ENCODE measurements around the gene CYSLTR2. TPM values are rescaled to one million over a fixed set of nuclear protein-coding genes. Genes with fewer than 3 reads are reported as not detected.

CYSLTR2 gene
- total RNA-seq, 1 donor: under 0.01 TPM

- Histone ChIP-seq H3K27me3 (ENCODE audit: insufficient read depth, low read length) (peaks cover 3% of the 10 kb centered on the region), H3K79me2 (ENCODE audit: insufficient read depth, low read length) (no peaks in the 10 kb centered on the region), H3K4me3 (ENCODE audit: insufficient read depth, low read length) (no peak overlapping the region), H3K4me2 (ENCODE audit: insufficient read depth, low read length) (no peak overlapping the region), H4K20me1 (ENCODE audit: insufficient read depth, low read length) (no peaks in the 10 kb centered on the region), H3K9me3 (ENCODE audit: low read depth, low read length) (no peaks in the 10 kb centered on the region), H2AFZ (ENCODE audit: low read length) (no peak overlapping the region), H3K4me1 (ENCODE audit: insufficient read depth, low read length) (no peaks in the 10 kb centered on the region), H3K27ac (ENCODE audit: low read depth, low read length) (no peak overlapping the region), H3K36me3 (ENCODE audit: insufficient read depth, low read length) (no peaks in the 10 kb centered on the region)
- DNase-seq (ENCODE audit: insufficient read length, low spot score, missing footprints): no peak
- TF ChIP-seq, protein P1, sequence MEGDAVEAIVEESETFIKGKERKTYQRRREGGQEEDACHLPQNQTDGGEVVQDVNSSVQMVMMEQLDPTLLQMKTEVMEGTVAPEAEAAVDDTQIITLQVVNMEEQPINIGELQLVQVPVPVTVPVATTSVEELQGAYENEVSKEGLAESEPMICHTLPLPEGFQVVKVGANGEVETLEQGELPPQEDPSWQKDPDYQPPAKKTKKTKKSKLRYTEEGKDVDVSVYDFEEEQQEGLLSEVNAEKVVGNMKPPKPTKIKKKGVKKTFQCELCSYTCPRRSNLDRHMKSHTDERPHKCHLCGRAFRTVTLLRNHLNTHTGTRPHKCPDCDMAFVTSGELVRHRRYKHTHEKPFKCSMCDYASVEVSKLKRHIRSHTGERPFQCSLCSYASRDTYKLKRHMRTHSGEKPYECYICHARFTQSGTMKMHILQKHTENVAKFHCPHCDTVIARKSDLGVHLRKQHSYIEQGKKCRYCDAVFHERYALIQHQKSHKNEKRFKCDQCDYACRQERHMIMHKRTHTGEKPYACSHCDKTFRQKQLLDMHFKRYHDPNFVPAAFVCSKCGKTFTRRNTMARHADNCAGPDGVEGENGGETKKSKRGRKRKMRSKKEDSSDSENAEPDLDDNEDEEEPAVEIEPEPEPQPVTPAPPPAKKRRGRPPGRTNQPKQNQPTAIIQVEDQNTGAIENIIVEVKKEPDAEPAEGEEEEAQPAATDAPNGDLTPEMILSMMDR (IDR thresholded peaks at IDR 0.05; ENCODE audit: extremely low read depth, low read depth, low read length): no peak
Observed at GRCh38 chr13:48675247-48675646, 21.5 kb downstream of the CYSLTR2 start.

- Histone ChIP-seq H3K79me2 (ENCODE audit: insufficient read depth, low read length) (no peaks in the 10 kb centered on the region), H4K20me1 (ENCODE audit: insufficient read depth, low read length) (no peaks in the 10 kb centered on the region), H3K4me3 (ENCODE audit: insufficient read depth, low read length) (no peak overlapping the region), H3K4me1 (ENCODE audit: insufficient read depth, low read length) (no peaks in the 10 kb centered on the region), H3K4me2 (ENCODE audit: insufficient read depth, low read length) (no peak overlapping the region), H3K9me3 (ENCODE audit: low read depth, low read length) (no peaks in the 10 kb centered on the region), H3K36me3 (ENCODE audit: insufficient read depth, low read length) (no peaks in the 10 kb centered on the region), H3K27ac (ENCODE audit: low read depth, low read length) (no peak overlapping the region), H3K27me3 (ENCODE audit: insufficient read depth, low read length) (peaks cover 11% of the 10 kb centered on the region), H2AFZ (ENCODE audit: low read length) (no peak overlapping the region)
- TF ChIP-seq, protein P1 (IDR thresholded peaks at IDR 0.05; ENCODE audit: extremely low read depth, low read depth, low read length): no peak
- no peak for DNase-seq (ENCODE audit: insufficient read length, low spot score, missing footprints)
Observed at GRCh38 chr13:48678316-48678715, 24.6 kb downstream of the CYSLTR2 start.

DNA sequence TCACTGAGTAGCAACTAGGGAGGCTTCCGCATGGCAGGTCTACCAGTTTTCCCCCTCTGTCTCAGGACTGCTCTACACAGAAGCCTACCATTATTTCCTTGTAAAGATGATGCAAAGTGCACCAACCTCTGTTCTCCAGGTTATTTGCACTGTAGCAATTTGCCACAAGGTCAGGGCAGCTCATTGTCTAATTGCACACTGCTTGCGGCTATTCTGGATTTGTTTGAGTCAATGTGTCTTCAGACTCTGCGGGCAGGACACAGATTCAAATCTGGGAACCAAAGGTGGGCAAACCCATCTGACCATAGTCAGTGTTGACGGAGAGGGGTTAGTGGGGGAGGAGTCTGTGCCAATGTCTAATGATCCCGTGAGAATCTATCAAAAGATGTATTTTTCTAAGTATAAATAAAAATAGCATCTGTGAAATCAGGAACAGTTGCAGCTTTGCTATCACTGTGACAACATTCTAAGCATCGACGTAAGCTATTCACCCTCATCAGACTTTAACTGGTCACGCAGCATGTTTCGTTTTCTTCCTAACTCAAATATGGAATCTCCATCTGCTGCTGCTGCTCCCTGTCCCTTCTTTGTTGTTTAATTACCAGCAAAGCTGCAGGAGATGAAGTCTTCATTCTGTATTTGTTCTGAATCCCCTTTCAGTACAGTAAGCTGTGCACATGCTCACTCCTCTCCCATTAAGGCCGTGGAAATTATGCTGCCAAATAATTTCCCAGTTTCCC is 26.4 kb downstream of the CYSLTR2 start:
- H3K27me3 ChIP-seq (ENCODE audit: insufficient read depth, low read length): peaks cover 16% of the 10 kb centered on the region
- H3K36me3 ChIP-seq (ENCODE audit: insufficient read depth, low read length): no peaks in the 10 kb centered on the region
- H3K9me3 ChIP-seq (ENCODE audit: low read depth, low read length): no peaks in the 10 kb centered on the region
- H3K4me3 ChIP-seq (ENCODE audit: insufficient read depth, low read length): no peak overlapping the region
- no peak overlapping the region for H3K27ac ChIP-seq (ENCODE audit: low read depth, low read length)
- no peak overlapping the region for H3K4me2 ChIP-seq (ENCODE audit: insufficient read depth, low read length)
- H3K79me2 ChIP-seq (ENCODE audit: insufficient read depth, low read length): no peaks in the 10 kb centered on the region
- no peak overlapping the region for H2AFZ ChIP-seq (ENCODE audit: low read length)
- no peaks in the 10 kb centered on the region for H3K4me1 ChIP-seq (ENCODE audit: insufficient read depth, low read length)
- H4K20me1 ChIP-seq (ENCODE audit: insufficient read depth, low read length): no peaks in the 10 kb centered on the region
- TF ChIP-seq, protein P1 (IDR thresholded peaks at IDR 0.05; ENCODE audit: extremely low read depth, low read depth, low read length): no peak
- DNase-seq (ENCODE audit: insufficient read length, low spot score, missing footprints): no peak

- DNase-seq (ENCODE audit: insufficient read length, low spot score, missing footprints): peak; percentile 15
- TF ChIP-seq, protein P1 (IDR thresholded peaks at IDR 0.05; ENCODE audit: extremely low read depth, low read depth, low read length): no peak
- Histone ChIP-seq H3K4me1 (ENCODE audit: insufficient read depth, low read length) (no peaks in the 10 kb centered on the region), H3K36me3 (ENCODE audit: insufficient read depth, low read length) (no peaks in the 10 kb centered on the region), H3K79me2 (ENCODE audit: insufficient read depth, low read length) (no peaks in the 10 kb centered on the region), H4K20me1 (ENCODE audit: insufficient read depth, low read length) (no peaks in the 10 kb centered on the region), H3K27me3 (ENCODE audit: insufficient read depth, low read length) (peaks cover 16% of the 10 kb centered on the region), H2AFZ (ENCODE audit: low read length) (no peak overlapping the region), H3K27ac (ENCODE audit: low read depth, low read length) (no peak overlapping the region), H3K4me3 (ENCODE audit: insufficient read depth, low read length) (no peak overlapping the region), H3K4me2 (ENCODE audit: insufficient read depth, low read length) (no peak overlapping the region), H3K9me3 (ENCODE audit: low read depth, low read length) (no peaks in the 10 kb centered on the region)
Observed at GRCh38 chr13:48680756-48681392, 27.1 kb downstream of the CYSLTR2 start.
